OCI-LY7 (cell line): Measurements from ENCODE around the gene UMAD1. TPM values are rescaled to one million over a fixed set of nuclear protein-coding genes. Genes with fewer than 3 reads are reported as not detected.

Source experiments
- BruUV-seq: library from RNA; stranded (reverse); fragments of 400-500 nt; replicated peaks from 2 replicates; lab custom pipeline; 2021; lab: Mats Ljungman, UMichigan
- CTCF ChIA-PET: fragments of 300-600 bp; sonication (Branson Sonifier 250); formaldehyde crosslinking; loops from one replicate; lab custom pipeline; 2022; ENCODE audit warnings: antibody characterized with exemption; ENCODE audit not compliant: unreplicated experiment; lab: Charles Lee
- POLR2A ChIA-PET: fragments of 300-600 bp; sonication (Branson Sonifier 250); formaldehyde crosslinking; loops from one replicate; lab custom pipeline; 2022; ENCODE audit warnings: antibody characterized with exemption; lab: Charles Lee
- DNase-seq: peaks from one replicate; pipeline ENCODE4 v3.0.0-alpha.2; 2015; ENCODE audit warnings: low spot score
- H2AFZ ChIP-seq: fragments of 200-600 bp; sonication (generic), shearing (Covaris generic); 2 replicates; pipeline ENCODE4 v1.6.1; 2014; ENCODE audit warnings: mild to moderate bottlenecking, antibody characterized with exemption, low read length, moderate library complexity
- H3K27ac ChIP-seq: fragments of 200-600 bp; sonication (generic); 2 replicates; pipeline ENCODE4 v1.5.1; 2014; ENCODE audit warnings: mixed run types, low read depth, mild to moderate bottlenecking, moderate library complexity, low read length, inconsistent platforms; ENCODE audit not compliant: poor library complexity, severe bottlenecking
- H3K36me3 ChIP-seq: fragments of 200-600 bp; sonication (generic); 2 replicates; pipeline ENCODE4 v1.6.1; 2014; ENCODE audit warnings: mild to moderate bottlenecking, antibody characterized with exemption, low read length, moderate library complexity, mixed read lengths; ENCODE audit not compliant: insufficient read depth
- H3K4me1 ChIP-seq: fragments of 200-600 bp; sonication (generic); 2 replicates; pipeline ENCODE4 v1.5.1; 2014; ENCODE audit warnings: mild to moderate bottlenecking, low read length; ENCODE audit not compliant: insufficient read depth, poor library complexity, severe bottlenecking
- H3K4me2 ChIP-seq: fragments of 200-600 bp; sonication (generic); 2 replicates; pipeline ENCODE4 v1.6.1; 2014; ENCODE audit warnings: mild to moderate bottlenecking, low read length
- H3K4me3 ChIP-seq: fragments of 200-600 bp; sonication (generic); 2 replicates; pipeline ENCODE4 v1.5.1; 2014; ENCODE audit warnings: mild to moderate bottlenecking, low read depth, low read length; ENCODE audit not compliant: poor library complexity, severe bottlenecking
- H3K79me2 ChIP-seq: fragments of 200-600 bp; sonication (generic); 2 replicates; pipeline ENCODE4 v1.6.1; 2016; ENCODE audit warnings: low read depth, mild to moderate bottlenecking, low read length, moderate library complexity, mixed read lengths; ENCODE audit not compliant: insufficient read depth
- H3K9me2 ChIP-seq: fragments of 200-600 bp; sonication (generic); 2 replicates; pipeline ENCODE4 v1.6.1; 2016; ENCODE audit warnings: mild to moderate bottlenecking, low read length, mixed read lengths; ENCODE audit not compliant: insufficient read depth
- H3K9me3 ChIP-seq: fragments of 200-600 bp; sonication (generic); 2 replicates; pipeline ENCODE4 v1.6.1; 2014; ENCODE audit warnings: mild to moderate bottlenecking, mixed run types, low read length, mixed read lengths
- H4K20me1 ChIP-seq: fragments of 200-600 bp; sonication (generic); 2 replicates; pipeline ENCODE4 v1.6.1; 2014; ENCODE audit warnings: mild to moderate bottlenecking, antibody characterized with exemption, low read length, moderate library complexity, mixed read lengths; ENCODE audit not compliant: insufficient read depth
- CTCF ChIP-seq: fragments of 200-600 bp; sonication (generic); conservative IDR thresholded peaks from 2 replicates; pipeline ENCODE4 v1.5.1; 2014; ENCODE audit warnings: mild to moderate bottlenecking, antibody characterized with exemption, low read length, moderate library complexity, mixed read lengths
- EZH2phosphoT487 ChIP-seq: fragments of 200-600 bp; sonication (generic); IDR thresholded peaks from 2 replicates; pipeline ENCODE4 v1.6.1; 2018; ENCODE audit warnings: low read depth, borderline replicate concordance, mild to moderate bottlenecking, mixed run types, antibody characterized with exemption, low read length, moderate library complexity, mixed read lengths
- intact Hi-C: fragments of 100-400 bp; cut with micrococcal nuclease; formaldehyde crosslinking; loops from one replicate; pipeline ENCODE4 v1.10.0; 2022; ENCODE audit not compliant: unreplicated experiment
- total RNA-seq, 2 experiments: library from RNA; depleted of rRNA in 1 of 2; stranded (reverse); fragments of >200 nt in 1 of 2; shearing (Covaris generic) in 1 of 2; gene quantifications; 2 replicates each; pipeline ENCODE4 v1.2.3, GENCODE V29; 2014 to 2022

UMAD1 gene
- total RNA-seq, 2 experiments from 2014 or later: 8.7 to 15.2 TPM

DNA sequence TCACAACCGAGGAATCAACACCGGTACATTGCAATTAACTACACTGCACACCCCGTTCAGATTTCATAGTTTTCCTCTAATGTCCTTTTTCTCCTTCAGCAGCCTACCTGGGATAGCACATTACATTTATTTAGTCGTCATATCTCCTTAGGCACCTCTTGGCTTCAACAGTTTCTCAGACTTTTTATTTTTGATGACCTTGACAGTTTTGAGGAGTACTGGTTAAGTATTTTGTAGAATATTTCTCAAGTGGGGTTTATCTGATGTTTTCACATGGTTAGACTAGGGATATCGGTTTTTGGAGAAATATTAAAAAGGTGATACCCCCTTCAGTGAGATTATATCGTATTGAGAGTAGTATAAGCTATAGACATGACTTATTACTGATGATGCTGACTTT, 241.0 kb downstream of the UMAD1 start:
- H3K4me3 ChIP-seq: no peak overlapping the region
- no TSS peak for BruUV-seq
- H2AFZ ChIP-seq: no peak overlapping the region
- POLR2A ChIA-PET: no interaction called here
- H3K4me2 ChIP-seq: no peak overlapping the region
- intact Hi-C loops: no loop called here
- CTCF ChIA-PET: no interaction called here
- no peak overlapping the region for H3K27ac ChIP-seq
- H3K36me3 ChIP-seq: no peaks in the 10 kb centered on the region
- no peak for DNase-seq
- no peaks in the 10 kb centered on the region for H4K20me1 ChIP-seq
- H3K9me3 ChIP-seq: no peaks in the 10 kb centered on the region
- H3K79me2 ChIP-seq: no peaks in the 10 kb centered on the region
- H3K9me2 ChIP-seq: no peaks in the 10 kb centered on the region
- H3K4me1 ChIP-seq: peaks cover 6% of the 10 kb centered on the region
- TF ChIP-seq CTCF: no peak

DNA sequence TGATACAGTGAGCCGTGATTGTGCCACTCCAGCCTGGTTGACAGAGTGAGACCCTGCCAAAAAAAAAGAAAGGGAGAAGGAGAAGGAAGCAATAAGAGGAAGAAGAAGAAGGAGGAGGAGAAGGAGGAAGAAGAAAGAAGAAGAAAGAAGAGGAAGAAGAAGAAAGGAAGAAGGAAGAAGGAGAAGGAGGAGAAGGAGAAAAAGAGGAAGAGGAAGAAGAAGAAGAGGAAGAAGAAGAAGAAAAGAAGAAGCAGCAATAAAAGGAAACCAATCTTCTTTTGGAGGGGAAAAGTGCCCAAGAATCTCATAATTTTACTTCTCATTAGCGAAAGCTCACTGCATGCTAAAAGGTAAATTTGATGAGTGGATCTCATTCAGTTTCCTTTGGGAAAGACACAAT, 242.3 kb downstream of the UMAD1 start:
- Histone ChIP-seq H3K9me2 (no peaks in the 10 kb centered on the region), H3K4me1 (peaks cover 6% of the 10 kb centered on the region), H3K4me3 (no peak overlapping the region), H3K36me3 (no peaks in the 10 kb centered on the region), H3K9me3 (no peaks in the 10 kb centered on the region), H3K4me2 (no peak overlapping the region), H3K79me2 (no peaks in the 10 kb centered on the region), H2AFZ (no peak overlapping the region), H4K20me1 (no peaks in the 10 kb centered on the region), H3K27ac (no peak overlapping the region)
- no TSS peak for BruUV-seq
- ChIA-PET CTCF (no interaction called here), POLR2A (interaction anchor here (0.6 to 2.8 kb wide), 7 partner anchors 13 to 192 kb away, joined by 3 to 12 read pairs (median 4); no protein-coding TSS in a partner anchor)
- intact Hi-C loops: no loop called here
- TF ChIP-seq CTCF (no peak), EZH2phosphoT487 (no peak)
- no peak for DNase-seq

DNA sequence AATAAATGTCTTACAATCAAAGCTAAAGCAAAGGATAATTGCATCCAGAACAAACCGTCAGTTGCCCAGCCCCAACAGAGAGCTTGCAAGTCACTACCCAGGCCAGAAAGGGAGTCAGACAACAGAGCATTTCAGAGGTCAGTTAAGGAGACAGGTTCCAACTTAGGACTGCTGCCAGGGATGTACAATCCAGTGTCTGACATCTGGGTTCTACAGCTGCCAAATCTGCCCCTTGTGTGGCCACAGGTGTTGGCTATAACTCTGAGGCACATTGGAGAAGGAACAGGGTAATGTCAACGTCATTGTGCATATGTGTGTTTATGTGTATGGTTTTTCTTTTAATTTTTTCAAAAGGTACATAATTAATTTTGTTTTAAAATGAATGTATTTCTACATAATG, 242.8 kb downstream of the UMAD1 start:
- TF ChIP-seq CTCF (no peak), EZH2phosphoT487 (no peak)
- intact Hi-C loops: no loop called here
- no TSS peak for BruUV-seq
- H2AFZ ChIP-seq: no peak overlapping the region
- H3K9me2 ChIP-seq: no peaks in the 10 kb centered on the region
- no peaks in the 10 kb centered on the region for H3K79me2 ChIP-seq
- no peak overlapping the region for H3K4me3 ChIP-seq
- ChIA-PET CTCF (interaction anchor here (0.6 kb wide), 1 partner anchor 61 kb away, joined by 3 read pairs; no protein-coding TSS in a partner anchor), POLR2A (interaction anchor here (0.6 to 2.8 kb wide), 4 partner anchors 13 to 63 kb away, joined by 3 to 12 read pairs (median 4); no protein-coding TSS in a partner anchor)
- H3K4me2 ChIP-seq: no peak overlapping the region
- peaks cover 6% of the 10 kb centered on the region for H3K4me1 ChIP-seq
- no peaks in the 10 kb centered on the region for H3K9me3 ChIP-seq
- no peak overlapping the region for H3K27ac ChIP-seq
- no peak for DNase-seq
- H3K36me3 ChIP-seq: no peaks in the 10 kb centered on the region
- no peaks in the 10 kb centered on the region for H4K20me1 ChIP-seq
